NCI-H2196 (cell line): ENCODE measurements around the gene PSMC5.

ENCODE experiments used
- DNase-seq: peaks from one replicate; lab custom pipeline; 2025; ENCODE audit not compliant: unreplicated experiment; lab: John Stamatoyannopoulos, UW

PSMC5 gene

DNA sequence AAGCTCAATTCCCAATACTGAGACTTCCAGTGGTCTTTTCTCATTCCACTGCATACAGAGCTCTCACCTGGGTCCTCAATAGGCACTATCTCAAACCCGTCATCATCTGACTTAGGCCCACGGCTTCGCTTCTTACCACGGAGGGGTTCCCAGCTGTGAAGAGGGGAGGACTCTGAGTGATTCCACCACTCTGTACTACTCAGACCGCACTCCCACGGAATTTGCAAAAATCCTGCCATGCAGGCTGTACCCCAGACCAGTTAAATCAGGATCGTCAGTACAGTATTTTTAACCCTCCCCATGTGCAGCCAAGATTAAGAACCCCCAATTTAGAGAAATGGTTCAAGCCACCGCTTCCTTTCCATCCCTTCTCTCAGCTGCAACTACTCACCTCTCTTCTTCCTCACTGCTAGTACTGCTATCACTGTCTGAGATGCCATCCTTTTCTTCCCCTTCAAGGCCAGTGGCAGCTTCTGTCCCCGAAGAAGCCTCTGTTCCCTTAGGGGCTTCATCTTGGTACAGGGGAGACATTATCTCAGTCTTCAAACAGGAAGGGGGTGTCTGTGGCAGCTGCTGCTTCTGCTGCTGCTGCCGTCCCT, 6.2 kb upstream of the PSMC5 start:
- no peak for DNase-seq

DNA sequence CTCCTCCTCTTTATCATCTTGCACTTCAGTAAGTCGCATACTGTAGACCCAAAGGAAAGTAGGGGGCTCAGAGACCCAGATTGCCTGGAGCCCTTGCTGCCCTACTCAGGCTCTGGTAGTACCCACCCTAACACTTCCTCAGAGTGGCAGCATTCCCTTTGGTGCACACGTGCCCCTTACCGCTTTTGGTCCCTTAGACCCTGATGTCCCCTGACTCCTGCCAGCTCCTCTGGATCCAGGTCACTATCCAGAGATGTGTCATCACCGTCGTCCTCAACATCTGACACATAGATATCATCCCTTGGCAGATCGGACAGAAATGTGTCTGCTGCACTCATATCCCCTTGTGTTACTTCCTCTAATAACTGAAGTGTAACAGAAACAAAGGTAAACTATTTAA, 5.4 kb upstream of the PSMC5 start:
- no peak for DNase-seq

DNA sequence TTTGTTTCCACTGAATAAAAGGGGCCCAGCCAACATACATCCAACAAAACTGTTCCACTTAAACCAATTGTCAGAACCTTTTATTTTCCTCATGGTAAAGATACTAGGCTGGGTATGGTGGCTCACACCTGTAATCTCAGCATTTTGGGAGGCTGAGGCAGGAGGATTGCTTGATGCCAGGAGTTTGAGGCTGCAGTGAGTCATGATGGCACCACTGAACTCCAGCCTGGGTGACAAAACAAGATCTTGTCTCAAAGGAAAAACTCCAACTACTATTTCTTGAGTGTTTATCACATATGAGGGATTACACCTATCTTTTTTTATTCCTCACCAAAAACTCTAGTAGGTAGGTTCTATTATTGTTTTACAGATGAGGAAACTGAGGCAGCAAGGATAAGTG, 4.7 kb upstream of the PSMC5 start:
- DNase-seq: no peak

DNA sequence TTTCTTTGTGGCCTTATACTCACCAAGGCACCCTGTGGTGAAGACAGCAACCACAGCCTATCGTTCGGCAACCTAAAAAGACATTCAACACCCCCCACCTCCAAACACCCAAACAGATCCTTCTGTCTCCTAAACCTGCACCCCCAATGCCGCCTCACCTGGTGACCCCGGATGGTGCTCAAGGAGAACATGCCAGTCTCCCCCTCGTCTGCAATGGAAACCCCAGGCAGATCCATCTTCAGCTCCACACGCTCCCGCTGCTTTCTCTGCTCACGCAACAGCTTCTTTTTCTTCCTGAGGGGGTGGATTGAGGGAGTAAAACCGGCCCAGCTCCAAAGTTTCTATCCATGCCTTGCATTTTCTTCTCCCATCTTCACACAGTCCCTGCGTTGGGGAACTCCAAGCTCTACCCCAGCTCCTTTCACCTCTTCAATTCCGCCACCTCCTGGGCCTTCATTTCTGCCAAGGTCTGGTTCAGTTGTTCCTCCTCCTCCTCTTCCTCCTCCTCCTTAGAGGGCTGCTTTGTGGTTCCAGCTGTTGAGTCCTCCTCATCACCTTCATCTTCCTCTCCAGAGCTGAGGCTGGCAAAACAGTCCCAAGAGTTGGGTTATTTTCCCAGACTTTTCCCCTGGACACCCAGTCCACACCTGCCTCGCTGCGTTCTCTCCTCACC, 3.4 kb upstream of the PSMC5 start:
- no peak for DNase-seq

DNA sequence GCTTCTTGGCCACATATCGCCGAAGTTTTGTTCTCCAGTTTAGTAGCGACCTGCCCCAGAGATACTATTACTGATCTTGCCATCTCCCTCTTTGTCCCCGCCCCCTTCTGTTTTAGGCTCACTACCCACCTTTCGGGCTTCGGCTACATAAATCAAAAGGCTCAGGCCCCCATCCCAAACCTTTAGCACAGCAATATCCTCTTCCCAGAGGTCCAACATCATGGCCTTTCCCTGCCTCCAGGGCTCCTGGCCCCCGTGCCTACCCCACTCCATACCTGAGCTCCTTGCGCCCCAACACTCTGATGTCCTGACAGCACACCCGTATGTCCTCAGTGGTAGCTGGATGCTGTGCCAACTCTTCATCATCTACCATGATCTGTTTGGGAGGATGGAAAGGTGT, 2.9 kb upstream of the PSMC5 start:
- no peak for DNase-seq

DNA sequence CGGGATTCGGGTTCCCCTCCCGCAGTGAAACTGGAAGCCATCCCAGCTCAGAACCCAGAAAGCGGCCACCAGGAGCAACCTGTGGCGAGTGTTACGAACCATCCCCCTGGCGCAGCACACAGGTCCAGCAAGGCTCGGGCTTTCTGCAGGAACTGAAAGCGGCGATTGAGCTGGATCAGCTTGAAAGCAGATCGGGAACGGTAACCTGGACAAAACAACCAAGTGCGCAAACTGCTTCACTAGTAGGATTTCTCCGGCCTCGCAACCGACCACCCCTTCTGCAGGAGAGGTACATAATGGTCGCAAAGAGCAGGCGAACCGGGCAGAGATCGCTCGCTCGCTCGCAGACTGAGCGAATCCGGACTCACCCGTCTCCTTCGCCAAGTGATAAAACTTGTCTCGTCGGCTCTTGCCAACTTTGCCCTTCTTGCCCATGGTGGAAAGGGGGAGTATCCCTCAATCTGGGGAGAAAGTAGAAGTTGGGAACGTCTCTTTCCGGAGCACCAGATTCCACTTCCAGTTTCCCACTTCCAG, 696 bp upstream of the PSMC5 start:
- no peak for DNase-seq

DNA sequence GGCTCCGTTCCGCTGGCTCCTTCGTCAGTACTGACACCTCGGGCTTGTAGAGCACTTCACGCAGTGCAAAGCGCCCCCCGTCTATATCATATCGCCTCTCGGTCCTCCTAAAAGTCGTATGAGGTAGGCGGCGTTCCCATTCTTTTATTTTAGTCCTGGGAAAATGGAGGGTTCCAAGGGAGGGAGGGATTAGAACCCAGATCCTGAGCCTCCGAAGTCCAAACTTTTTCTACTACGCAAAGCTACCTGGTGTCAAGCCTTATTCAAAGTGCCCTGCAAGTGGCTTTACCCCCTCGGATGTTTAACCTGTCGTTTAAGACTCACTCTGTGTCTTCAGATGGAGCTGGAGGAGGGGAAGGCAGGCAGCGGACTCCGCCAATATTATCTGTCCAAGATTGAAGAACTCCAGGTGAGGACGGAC, 580 bp downstream of the PSMC5 start:
- no peak for DNase-seq

DNA sequence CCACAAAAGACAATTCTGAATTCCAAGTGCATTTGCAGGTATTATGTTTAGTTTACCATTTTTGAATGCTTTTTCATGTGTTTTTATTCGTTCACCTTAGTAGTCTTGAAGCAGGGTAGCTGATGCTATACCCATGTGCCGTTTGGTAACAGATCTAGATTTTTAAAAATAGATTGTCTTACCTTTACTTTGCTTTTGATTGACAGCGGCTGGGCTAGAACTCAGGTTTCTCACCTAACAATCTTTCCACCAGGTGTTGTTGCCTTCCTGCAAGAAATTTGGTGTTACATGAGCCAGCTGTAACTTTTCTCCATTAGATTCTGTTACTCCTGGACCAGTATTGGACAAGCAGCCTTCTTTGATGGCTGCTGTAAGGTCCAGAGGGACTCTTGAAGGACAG, 1.7 kb downstream of the PSMC5 start:
- no peak for DNase-seq

DNA sequence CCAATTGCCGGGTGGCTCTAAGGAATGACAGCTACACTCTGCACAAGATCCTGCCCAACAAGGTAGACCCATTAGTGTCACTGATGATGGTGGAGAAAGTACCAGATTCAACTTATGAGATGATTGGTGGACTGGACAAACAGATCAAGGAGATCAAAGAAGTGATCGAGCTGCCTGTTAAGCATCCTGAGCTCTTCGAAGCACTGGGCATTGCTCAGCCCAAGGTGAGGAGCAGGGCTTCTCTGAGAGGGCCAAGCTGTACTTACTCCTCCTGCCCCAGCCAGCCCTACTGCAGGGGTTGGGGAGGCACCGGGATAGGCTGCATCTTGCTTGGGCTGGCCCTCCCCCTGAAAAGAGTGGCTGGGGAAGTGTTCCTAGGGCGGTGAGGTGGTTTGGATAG, 3.0 kb downstream of the PSMC5 start:
- no peak for DNase-seq

DNA sequence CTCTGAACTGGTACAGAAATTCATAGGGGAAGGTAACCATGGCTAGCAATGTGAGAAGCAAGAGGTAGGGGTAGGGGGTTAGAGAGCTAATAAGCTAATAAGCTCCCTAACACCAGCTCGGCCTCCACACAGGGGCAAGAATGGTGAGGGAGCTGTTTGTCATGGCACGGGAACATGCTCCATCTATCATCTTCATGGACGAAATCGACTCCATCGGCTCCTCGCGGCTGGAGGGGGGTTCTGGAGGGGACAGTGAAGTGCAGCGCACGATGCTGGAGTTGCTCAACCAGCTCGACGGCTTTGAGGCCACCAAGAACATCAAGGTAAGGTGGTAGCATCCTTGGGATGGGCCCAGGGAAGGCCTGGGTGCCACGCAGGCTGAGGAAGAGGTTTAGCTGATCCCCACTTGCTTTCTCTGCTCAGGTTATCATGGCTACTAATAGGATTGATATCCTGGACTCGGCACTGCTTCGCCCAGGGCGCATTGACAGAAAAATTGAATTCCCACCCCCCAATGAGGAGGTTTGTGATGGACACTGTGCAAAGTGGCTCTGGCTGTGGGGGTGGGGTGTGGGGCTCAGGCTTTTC, 3.8 kb downstream of the PSMC5 start:
- no peak for DNase-seq

DNA sequence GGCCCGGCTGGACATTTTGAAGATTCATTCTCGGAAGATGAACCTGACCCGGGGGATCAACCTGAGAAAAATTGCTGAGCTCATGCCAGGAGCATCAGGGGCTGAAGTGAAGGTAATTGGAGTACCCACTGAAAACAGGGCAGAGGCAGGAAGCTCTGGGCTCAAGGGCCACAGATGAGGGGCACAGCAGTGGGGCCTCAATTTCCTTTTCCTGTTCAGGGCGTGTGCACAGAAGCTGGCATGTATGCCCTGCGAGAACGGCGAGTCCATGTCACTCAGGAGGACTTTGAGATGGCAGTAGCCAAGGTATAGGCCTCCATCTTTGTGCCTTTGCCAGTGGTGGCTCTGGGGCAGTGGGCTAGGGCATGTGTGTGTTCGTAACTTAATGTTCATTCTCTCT, 4.3 kb downstream of the PSMC5 start:
- DNase-seq: no peak

DNA sequence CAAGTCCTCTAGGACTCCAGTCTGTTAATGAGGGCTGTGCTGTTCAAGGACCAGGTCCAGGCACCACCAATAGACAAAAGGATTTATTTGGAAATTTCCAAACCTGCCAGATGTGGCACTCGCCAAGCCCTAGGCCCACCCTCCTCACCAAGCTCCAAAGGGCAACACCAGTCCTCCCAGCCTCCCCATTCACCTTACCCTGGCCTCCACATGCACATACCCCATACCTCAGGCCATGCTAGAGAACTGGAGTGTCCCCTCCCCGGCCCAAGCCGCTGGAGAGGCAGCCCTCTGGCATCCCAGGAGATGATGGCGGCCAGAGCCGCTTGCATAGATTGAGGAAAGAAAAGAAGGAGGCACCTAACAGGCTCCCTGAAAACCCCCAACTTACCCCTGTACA, 4.8 kb downstream of the PSMC5 start:
- no peak for DNase-seq

DNA sequence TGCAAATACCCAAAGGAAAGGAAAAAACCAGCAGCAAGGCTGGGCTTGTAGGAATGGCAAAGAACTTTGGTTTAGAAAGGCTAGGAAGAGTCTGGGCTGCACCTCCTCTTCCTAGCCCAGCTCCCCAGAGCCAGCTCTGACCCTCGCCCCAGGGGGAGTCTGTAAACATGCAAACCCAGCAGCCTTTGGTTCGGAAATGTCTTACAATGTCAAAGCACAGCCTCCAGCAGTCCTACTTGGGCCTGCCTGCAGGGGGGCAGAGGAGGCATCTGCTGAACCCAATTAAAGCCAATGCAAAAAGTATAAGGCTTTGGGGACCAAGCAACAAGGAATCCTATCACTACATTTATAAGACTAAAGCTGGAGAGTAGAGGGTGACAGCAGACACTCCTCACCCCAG, 5.2 kb downstream of the PSMC5 start:
- DNase-seq: no peak

DNA sequence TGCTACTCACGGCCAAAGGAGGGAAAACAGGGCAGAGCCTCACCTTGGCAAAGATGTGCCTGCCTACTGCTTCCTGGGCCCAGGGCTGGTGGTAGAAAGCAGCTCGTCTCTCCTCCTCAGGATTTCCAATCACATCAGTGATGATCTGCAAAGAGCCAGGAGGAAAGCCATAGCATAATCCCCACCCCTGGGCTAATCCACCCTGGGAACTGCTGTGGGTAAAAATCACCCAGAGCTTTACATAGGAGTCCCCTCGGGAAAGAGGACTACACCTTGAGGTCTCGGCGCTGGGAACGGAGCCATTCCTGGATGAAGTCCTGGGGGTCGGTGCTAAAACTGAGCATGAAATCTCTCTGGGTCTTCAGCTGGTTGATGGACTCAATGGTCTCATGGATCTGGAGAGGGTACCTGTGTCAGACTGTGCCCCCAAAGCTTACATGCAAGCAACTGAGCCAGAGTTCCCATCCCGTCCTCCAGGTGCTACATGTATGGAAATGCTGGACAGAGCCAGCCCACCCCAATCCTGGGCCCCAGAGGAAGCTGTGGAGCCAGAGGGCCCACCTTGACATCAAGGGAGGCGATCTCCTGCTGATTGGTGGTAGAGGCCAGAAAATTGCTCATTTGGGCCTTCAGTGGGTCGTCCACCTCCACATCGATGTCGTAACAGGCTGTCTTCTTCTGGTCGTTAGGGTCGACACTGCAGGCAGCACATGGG, 6.0 kb downstream of the PSMC5 start:
- DNase-seq: no peak

DNA sequence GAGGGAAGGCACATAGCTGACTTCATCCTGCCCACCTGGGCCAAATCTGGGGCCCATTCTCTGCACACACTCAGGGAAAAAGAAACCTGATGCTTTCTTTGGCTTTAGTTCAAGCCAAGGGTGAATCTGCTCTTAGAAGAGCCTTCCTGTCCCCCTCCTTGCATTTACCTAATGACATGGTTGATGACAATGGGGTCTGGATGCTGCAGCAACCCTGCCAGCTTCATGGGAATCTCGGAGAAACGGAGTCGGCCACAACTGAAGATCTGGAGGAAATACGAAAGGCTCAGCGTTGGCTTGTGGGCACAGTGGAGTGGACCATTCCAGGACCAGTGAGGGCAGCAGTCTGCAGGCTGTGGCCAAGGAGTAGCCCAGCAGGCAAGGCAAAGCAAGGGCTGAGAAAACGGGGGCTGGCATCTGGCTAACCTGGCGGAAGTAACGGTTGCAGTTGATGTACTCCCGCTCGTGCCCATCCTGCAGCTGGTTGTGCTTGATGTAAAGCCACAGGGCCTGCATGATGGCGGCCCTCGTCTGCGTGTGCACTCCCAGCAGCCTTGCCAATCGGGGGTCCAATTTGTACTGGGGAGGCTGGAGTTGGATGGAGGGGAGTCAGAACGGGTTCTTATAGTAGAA, 6.6 kb downstream of the PSMC5 start:
- no peak for DNase-seq

DNA sequence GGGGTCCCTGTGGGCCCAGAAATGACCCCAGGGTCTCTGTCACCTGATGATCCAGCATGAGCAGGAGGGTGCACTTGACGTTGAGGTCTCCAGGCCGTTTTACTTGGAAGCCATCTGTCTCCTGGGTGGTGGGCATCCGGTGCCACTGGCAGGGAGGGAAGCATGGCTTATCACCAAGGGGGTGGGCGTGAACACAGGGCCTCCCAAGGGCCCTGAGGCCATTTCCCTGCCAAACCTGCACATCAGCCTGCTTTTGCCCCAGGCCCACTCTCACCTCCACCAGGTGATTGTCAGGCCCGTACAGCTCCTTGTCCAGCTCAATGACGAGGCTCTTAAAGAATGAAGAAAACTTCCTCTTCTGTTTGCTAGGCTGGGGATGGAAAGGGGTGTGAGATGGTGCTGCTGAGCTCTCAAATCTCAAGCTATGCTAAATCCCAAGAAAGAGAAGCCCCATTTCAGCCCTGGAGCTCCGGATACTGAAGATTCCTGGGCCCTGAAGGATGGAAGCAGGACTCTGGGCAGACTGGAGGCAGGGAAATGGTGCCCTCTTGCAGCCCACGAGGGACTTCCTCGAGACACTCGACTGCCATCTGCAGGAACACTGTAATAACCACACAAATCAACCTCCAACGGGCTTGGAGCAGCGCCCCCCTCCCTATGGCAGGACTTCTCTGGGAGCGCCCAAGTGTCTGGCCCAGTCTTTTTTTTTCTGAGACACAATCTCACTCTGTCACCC, 7.4 kb downstream of the PSMC5 start:
- peak; percentile 73 for DNase-seq

DNA sequence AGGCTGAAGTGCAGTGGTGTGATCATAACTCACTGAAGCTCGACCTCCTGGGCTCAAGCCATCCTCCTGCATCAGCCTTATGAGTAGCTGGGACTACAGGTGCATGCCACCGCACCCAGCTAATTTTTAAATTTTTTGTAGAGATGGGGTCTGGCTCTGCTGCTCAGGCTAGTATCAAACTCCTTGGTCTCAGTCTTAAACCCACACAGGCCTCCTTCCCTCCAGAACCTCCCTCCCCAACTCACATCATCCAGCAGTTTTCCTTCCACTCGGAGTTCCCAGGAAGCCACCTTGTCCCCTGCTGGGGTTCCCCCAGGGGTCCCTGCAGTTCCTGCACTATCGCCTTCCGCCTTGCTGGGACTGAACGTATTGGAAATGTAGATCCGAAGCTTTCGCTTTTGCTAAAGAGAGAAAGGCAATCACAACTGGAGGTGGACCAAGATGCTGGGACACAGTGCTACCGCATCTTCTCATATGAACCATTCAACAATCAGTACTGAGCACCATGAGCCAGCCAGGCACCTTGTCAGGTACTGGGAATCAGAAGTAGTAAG, 8.0 kb downstream of the PSMC5 start:
- no peak for DNase-seq

DNA sequence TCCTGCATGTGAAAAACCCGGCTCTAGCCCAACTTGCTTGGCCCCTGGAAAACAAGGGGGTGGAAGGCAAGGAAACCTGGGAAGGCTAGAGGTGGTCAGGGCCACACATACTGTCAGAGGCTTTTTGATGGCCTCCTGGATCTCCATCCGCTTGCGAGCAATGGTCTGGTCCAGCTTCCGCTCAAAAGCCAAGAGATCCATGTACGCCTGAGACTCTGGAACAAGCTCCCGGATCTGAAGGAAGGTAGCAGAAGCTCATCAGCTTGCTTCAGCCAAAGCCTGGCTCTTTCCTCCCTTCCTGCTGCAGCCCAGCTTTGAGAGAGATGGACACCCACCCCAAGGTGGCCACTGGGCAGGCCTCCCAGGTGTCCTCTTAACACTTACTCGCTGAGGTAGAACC, 9.6 kb downstream of the PSMC5 start:
- DNase-seq: no peak

DNA sequence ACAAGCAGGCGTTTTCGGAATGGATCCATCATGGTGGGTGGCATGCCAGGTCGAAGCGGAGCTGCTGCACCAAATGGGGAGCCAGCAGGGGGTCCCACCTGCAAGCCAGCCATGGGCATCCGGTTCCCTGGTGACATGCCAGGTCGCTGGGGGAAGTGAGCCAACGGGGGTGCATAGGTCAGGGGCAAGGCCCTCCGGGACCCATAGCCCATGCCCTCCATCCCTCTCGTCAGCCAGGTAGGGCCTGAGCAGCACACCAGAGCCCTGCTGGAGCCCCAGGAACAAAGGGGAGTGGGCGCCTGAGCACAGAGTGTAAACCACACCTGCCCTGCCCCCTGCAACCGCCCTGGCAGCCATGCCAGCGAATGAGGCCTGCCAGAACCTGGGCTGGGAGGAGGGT, 10.2 kb downstream of the PSMC5 start:
- no peak for DNase-seq

DNA sequence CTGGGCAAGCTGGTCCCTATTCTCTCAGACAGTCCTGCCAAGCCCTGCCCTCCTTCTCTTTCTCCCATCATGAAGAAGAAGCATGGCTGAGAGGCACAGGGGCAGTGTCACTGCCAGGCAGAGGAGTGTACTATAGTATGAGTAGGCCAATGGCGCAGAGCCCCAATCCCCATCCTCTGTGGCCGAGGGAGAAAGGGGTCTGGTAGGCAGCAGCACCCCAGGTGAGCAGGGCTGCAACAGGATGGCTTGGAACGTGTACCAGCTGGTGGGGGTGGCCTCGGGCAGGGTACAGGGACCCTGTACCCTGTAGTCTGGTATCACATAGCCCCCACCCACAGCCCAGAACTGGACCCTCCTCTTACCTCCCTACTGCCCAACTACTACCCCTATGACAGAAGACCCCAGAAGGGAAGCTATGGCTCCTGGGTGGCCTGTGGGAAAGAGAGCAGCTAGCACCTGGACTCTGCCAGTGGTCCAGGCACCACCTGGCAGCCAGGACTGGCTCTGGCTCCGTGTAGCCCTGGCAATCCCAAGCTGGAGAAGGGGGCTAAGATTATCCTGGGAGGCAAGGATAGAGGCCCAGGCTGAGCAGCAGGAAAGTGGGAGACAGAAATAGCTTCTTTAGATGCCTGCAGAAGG, 10.8 kb downstream of the PSMC5 start:
- no peak for DNase-seq
